GM10266 (cell line): ENCODE data around the gene LMAN2.
"Not testable (repeated sequence)": the region's sequence is repeated elsewhere in the genome, so short reads cannot be mapped to it uniquely, and the experiment has no call there.

Source experiments
- DNase-seq: peaks from one replicate; pipeline ENCODE4 v3.0.0; 2012; ENCODE audit errors: extremely low spot score
- TF ChIP-seq, protein P1 (sequence below): IDR thresholded peaks from 2 replicates; pipeline ENCODE4 v1.5.1; 2012; ENCODE audit warnings: mild to moderate bottlenecking, low read depth; ENCODE audit not compliant: control insufficient read depth, insufficient read depth; ENCODE audit errors: missing control alignments

LMAN2 gene

DNA sequence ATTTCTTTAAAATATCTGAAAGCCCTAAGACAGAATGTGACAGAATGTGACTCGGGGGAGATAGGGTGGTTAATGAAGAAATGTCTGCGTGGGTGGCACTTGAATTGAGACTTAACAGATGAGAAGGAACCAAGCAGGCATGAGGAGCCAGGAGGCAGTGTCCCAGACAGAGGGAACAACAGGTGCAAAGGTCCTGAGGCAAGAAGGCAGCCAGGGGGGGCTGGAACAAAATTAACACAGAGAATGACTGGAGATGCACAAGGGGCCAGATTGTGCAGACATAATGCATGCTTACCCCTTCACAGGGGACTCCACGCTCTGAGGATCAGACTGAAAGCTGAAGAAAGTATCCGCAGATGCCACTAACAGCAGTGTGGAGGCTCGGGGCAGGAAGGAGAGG, 1.7 kb downstream of the LMAN2 start:
- no peak for DNase-seq
- TF ChIP-seq, protein P1, sequence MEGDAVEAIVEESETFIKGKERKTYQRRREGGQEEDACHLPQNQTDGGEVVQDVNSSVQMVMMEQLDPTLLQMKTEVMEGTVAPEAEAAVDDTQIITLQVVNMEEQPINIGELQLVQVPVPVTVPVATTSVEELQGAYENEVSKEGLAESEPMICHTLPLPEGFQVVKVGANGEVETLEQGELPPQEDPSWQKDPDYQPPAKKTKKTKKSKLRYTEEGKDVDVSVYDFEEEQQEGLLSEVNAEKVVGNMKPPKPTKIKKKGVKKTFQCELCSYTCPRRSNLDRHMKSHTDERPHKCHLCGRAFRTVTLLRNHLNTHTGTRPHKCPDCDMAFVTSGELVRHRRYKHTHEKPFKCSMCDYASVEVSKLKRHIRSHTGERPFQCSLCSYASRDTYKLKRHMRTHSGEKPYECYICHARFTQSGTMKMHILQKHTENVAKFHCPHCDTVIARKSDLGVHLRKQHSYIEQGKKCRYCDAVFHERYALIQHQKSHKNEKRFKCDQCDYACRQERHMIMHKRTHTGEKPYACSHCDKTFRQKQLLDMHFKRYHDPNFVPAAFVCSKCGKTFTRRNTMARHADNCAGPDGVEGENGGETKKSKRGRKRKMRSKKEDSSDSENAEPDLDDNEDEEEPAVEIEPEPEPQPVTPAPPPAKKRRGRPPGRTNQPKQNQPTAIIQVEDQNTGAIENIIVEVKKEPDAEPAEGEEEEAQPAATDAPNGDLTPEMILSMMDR = no peak

DNA sequence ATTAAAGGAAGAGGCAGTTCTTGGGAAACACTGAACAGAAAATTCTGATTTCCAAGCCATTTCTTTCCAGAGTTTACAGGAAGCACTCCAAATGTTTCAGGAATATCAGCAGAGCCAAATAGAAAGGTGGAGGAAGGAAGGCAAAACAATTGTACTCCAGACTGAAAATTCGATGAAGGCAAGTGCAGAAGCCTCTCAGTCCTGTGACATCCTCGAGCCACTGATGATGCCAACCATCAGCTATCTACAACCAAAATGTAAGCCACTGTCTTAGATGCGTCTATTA, 2.2 kb downstream of the LMAN2 start:
- TF ChIP-seq, protein P1 = no peak
- no peak for DNase-seq

DNA sequence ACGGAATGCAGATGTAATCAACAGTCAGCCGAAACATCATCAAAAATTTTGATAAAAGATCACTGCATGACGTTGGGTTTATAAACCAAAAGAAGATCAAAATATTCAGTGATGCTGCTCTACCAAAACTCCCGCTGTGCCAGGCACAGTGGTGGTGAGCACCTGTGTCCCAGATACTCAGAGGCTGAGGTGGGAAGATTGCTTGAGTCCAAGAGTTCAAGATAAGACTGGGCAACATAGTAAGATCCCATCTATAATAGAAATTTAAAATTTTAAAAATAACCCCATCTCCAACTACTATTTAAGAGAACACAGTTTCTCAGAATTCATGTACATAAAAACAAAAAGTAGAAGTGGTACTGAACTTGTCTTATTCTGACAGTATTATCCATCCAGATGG, 3.8 kb downstream of the LMAN2 start:
- TF ChIP-seq, protein P1 = no peak
- no peak for DNase-seq

DNA sequence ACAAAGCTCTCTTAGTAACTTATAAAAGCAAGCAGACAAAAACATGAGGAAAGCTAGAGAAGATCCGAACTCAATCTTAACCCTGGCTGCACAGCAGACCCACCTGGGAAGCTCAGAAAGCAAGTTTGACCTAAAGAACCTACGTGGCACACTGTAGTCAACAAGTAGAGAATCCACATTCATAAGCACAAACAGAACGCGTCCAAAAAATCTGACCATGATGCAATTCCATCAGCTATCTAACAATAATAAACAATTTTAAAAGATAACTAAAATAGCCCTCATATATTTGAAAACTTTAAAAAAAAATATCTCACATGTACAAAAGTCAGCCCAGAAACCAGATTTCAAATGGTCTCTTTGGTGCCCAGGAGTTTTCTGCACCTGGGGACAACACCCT, 4.6 kb downstream of the LMAN2 start:
- DNase-seq = no peak
- TF ChIP-seq, protein P1 = no peak

- no peak for DNase-seq
- TF ChIP-seq, protein P1 = no peak
Observed at GRCh38 chr5:177344891-177345290, 6.6 kb downstream of the LMAN2 start.

DNA sequence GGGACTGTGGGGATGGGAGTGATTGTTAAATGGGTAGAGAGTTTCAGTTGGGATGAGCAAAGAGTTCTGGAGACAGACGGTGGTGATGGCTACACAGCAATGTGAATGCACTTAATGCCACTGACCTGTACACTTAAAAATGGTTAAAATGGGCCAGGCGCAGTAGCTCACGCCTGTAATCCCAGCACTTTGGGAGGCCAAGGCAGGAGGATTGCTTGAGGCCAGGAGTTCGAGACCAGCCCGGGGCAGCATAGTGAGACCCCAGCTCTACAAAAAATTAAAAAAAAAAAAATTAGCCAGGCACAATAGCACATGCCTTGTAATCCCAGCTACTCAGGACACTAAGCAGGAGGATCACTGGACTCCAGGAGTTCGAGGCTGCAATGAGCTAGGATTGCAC, 7.7 kb downstream of the LMAN2 start:
- DNase-seq = no peak
- TF ChIP-seq, protein P1 = no peak

DNA sequence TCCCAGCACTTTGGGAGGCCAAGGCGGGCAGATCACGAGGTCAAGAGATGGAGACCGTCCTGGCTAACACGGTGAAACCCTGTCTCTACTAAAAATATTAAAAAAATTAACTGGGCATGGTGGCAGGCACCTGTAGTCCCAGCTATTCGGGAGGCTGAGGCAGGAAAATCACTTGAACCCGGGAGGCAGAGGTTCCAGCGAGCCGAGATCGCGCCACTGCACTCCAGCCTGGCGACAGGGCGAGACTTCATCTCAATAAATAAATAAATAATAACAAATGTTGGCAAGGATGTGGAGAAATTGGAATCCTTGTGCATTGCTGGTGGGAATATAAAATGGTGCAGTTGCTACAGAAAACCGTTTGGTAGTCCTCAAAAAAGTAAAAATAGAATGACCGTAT, 8.5 kb downstream of the LMAN2 start:
- not testable (repeated sequence) for DNase-seq

DNA sequence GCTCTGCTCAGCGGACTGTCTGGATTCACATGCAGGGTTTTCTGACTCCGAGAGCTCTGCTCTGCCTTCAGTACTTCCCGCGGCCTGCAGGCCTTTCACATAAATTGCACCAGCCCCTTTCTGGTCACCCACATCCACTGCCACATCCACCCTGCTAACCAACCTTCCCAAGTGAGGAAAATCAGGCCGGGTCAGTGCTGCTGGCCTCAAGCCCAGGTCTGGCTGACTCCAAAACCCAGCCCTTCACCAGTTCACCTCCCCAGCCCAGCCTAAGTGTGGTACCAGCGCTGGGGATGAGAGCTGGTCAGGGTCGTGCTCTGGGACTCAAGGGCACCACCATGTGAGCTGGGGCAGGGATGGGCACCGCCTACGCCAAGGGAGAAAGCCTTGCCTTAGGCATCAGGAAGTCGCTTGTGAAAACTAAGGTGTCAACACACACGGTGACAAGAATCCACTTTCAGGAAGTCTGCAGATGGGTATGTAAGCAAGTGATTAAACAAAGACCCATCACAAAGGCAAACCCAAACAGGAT, 12.3 kb downstream of the LMAN2 start:
- DNase-seq = no peak

More for the DNA sequence above, 12.3 kb downstream of the LMAN2 start:
- TF ChIP-seq, protein P1 = no peak
